Mesenteric fat pad (tissue), 1 donor: ENCODE measurements around the gene UTS2B. TPM values are rescaled to one million over a fixed set of nuclear protein-coding genes. Genes with fewer than 3 reads are reported as not detected.

Experiments used
- DNase-seq: peaks from one replicate; pipeline ENCODE4 v3.0.0-alpha.2; 2020; ENCODE audit warnings: low spot score
- total RNA-seq: library from RNA; stranded (reverse); fragmentation: NEBNext Ultra II Directional; extraction: Animal tissue kit (Norgen Biotek cat#: 25700); gene quantifications from one replicate; pipeline ENCODE4 v1.2.1, GENCODE V29; 2021
- donor health status: DM: yes; HTN: yes; CAD: no.

Gene UTS2B
- total RNA-seq, 1 donor from 2014 or later = 1.1 TPM

GRCh38 chr3:191244242-191244867, 86.0 kb downstream of the UTS2B start:
- no peak for DNase-seq

DNA sequence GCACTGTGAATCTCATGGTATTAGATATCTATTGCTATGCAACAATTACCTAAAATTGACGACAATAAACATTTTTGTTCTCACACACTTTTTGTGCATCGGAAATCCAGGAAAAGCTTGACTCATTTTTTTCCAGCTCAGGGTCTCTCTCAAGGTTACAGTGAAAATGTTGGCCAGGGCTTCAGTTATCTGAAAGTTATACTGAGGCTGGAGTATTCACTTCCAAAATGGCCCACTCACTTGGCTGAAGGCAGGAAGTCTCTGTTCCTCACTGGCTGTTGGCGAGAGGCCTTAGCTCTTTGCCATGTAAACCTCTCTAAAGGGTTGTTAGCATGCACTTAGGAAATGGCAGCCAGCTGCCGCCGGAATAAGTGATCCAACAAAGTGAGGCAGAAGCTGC, 89.8 kb downstream of the UTS2B start:
- DNase-seq = no peak

DNA sequence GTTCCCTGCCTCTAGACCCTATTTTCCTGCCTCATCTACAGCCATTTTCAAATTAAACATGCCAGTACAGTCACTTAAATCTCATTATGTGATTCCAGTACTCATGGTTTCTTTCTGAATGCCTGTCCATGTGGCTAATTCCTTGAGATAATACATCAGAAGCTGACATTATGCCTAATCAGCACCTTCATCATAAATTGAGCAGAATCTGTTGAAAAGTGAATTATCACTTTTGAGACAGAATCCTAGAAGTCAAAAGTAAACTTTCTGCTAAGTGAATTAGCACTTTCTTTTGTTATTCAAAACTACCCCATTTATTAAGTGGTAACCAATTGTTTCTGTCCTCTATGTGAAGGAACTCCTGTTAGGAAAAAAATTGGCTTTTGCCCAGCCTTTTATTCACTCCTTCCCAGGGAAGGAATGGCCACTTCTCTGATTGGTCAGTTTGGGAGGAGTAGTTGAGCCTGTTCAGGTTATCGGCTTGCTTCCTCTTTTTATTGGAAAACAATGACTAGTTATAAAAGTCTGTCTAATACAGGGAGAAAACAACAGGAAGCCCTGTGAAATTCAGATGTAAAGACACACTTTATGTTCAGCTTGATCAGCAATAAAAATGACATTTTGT, 90.8 kb downstream of the UTS2B start:
- no peak for DNase-seq

- DNase-seq = no peak
These were observed 92.0 kb downstream of the UTS2B start for GRCh38 chr3:191238321-191238817.

DNA sequence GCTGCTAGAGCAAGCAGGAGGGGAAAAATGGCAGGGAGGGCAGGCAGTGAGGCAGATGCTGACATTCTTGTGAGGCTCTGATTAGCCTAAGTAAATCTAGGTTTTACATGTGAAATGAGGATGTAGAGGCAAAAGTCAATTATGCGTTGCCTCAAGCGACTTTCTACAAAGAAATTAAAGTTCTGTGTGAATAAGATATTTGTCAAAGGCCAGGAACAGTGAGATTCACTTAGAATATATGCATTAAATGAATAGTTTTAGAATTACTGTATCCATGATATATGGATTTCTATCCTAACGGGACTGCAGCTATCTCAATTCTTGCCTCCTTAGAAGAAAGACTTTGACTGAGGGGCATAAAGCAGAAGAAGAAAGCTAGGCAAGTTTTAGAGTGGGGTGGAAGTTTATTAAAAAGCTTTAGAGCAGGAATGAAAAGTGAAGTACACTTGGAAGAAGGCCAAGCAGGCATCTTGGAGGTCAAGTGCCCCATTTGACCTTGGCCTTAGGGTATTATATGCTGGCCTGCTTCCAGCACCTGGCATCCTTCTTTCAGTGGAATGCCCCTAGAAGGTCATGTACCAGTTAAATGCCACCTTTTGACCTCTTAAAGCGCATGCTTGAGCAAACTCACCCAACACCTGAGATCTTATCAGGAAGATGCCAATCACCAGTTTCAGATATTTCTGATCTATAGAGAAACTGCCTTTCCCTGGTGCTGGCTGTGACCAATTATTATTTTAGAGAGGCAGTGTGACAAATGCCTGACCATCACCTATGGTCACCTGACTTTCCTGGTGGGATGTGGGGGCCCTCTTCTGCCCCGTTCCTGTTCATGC, 93.1 kb downstream of the UTS2B start:
- DNase-seq = no peak

DNA sequence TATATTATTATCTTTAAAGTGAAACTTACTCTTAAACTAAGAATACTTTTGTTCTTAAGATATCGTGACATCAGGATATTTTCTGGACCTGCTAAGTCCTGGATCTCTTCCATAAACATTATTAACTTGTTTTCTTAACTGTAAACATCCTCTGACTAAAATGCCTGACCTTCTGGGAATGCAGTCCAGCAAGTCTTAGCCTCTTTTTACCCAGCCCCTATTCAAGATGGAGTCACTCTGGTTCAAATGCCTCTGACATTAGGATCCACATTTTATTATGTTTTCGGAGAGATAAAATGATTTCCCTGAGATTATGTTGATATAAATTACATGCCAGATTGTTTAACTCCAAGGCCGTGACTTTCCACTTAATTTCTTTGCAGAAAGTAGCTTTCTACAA, 93.7 kb downstream of the UTS2B start:
- no peak for DNase-seq

DNA sequence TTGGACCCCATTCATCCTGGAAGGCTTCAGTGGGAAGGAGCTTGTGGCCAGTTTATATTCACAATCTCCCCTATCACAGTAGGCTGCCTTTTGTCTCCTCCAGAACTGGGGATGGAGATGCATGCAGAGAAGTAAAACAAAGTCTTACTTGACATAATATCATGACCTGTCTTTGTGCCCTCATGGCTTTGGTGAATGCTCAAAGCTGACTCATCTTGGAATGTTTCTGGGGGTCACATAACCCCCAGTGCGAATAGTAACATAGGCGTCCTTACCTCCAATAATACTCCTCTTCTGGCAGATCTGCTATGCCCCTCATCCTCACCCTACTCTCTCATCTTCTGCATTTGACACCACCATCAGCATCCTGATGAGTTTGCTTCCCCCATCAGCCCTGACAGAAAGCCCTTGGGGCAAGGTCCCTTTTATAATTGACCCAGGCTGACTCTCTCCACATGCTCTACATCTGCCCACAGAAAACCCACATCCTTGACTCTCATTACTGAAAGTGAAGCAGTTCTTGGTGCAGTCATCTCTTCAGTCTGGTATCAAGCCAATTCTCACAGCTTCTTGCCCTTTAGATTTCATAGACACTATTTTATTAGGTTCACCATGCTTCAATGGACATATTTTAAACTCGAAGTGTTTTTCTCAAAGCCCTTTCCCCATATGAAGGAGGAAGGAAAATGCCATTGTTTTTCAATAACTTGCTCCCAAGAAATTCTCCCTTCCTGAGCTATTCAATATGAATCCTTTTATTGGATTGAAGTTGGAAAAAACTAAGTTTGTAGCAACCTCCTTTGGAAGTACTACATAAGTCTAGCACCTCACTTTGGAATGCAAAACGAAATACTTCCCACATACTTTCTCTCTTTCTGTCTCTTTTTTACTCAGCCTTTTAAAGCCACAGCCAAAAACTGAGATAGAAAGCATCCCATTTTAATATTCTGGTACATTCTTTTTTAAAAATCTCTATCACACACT, 94.7 kb downstream of the UTS2B start:
- DNase-seq = no peak

DNA sequence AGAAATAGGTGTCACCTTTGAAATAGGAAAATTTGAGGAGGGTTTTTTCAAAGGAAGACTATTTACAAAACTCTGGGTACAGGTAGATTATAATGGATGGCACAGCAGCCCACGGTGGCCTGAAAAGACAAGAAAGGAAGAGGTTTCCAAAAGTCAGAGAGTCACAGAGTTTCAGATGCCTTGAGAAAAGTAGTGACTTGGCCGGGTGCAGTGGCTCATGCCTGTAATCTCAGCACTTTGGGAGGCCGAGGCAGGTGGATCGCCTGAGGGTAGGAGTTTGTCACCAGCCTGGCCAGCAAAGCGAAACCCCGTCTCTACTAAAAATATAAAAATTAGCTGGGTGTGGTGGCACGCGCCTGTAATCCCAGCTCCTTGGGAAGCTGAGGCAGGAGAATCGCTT, 96.1 kb downstream of the UTS2B start:
- DNase-seq = no peak

DNA sequence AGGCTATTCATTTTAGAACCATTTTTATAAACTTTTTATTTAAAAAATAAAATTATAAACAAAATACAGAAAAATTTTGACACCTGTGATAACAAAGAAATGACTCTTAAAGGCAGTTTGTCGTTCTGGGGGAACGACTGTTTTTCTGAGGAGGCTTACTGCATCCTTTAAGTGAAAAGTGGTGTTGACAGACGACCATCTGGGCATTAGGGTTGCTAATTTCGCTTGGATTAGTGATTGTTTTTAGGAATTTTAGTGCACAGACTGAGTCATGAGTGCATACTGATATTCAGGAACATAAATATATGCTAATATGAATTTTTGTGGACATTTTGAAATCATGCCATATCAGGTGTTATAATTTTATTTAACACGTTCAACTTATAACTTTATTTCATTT, 102.8 kb downstream of the UTS2B start:
- DNase-seq = no peak

- no peak for DNase-seq
These were observed 108.7 kb downstream of the UTS2B start for GRCh38 chr3:191221638-191222037.

DNA sequence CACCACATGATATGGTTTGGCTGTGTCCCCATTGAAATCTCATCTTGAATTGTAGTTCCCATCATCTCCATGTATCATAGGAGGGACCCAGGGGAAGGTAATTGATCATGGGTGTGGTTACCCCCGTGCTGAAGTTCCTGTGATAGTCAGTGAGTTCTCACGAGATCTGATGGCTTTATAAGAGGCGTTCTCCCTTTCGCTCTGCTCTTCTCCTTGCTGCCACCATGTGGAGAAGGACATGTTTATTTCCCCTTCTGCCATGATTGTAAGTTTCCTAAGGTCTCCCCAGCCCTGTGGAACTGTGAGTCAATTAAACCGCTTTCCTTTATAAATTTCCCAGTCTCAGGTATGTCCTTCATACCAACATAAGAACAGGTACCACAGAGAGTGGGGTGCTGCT, 109.4 kb downstream of the UTS2B start:
- no peak for DNase-seq

- no peak for DNase-seq
These were observed 113.0 kb downstream of the UTS2B start for GRCh38 chr3:191217301-191217700.

Other genes starting within 250 kb of the UTS2B start
- not detected for gene OSTN, start 131.3 kb downstream of the UTS2B start, total RNA-seq
- gene CCDC50, start 1.1 kb downstream of the UTS2B start, total RNA-seq = 120 TPM
- gene PYDC2, start 130.6 kb upstream of the UTS2B start, total RNA-seq = not detected